SK-N-SH (cell line): ENCODE data around the gene CAMTA2. TPM values are rescaled to one million over a fixed set of nuclear protein-coding genes. Genes with fewer than 3 reads are reported as not detected.
"Not testable (repeated sequence)": the region's sequence is repeated elsewhere in the genome, so short reads cannot be mapped to it uniquely, and the experiment has no call there.

Source experiments
- CTCF ChIA-PET: fragments of 300-600, 350-600 bp; formaldehyde crosslinking; extraction: SDS; loops from one replicate; lab custom pipeline; 2021; lab: Yijun Ruan, JAX
- POLR2A ChIA-PET: fragments of 350-600 bp; sonication (Branson Sonifier 250); formaldehyde crosslinking; extraction: SDS; loops from one replicate; lab custom pipeline; 2020; ENCODE audit warnings: antibody characterized with exemption, inconsistent platforms; lab: Yijun Ruan, JAX
- DNase-seq: peaks from one replicate; pipeline ENCODE4 v3.0.0; 2012
- H2AFZ ChIP-seq: fragments of 200-600 bp; sonication (generic); 2 replicates; pipeline ENCODE4 v1.8.1; 2016; ENCODE audit warnings: antibody characterized with exemption, mild to moderate bottlenecking, low read depth
- H3F3A ChIP-seq: fragments of 200-600 bp; sonication (generic); replicated peaks from 2 replicates; pipeline ENCODE3; 2016; ENCODE audit warnings: antibody characterized with exemption, mild to moderate bottlenecking; ENCODE audit not compliant: insufficient read depth
- H3K27ac ChIP-seq, 2 experiments: fragments of 200-500 bp in 1 of 2; fragments of 200-600 bp in 1 of 2; sonication (Bioruptor generic) in 1 of 2; sonication (generic), shearing (Covaris generic) in 1 of 2; 2 replicates each; pipeline versions ENCODE4 v1.5.1 to v1.6.1; 2014 to 2016; ENCODE audit warnings: low read depth in 2 of 2, inconsistent platforms in 1 of 2, low read length in 1 of 2, mild to moderate bottlenecking in 1 of 2, mixed read lengths in 1 of 2
- H3K27me3 ChIP-seq: fragments of 200-600 bp; sonication (generic), shearing (Covaris generic); 2 replicates; pipeline ENCODE4 v1.6.1; 2016; ENCODE audit warnings: mixed run types; ENCODE audit not compliant: insufficient read depth
- H3K36me3 ChIP-seq, 2 experiments: fragments of 200-500 bp in 1 of 2; fragments of 200-600 bp in 1 of 2; sonication (Bioruptor generic) in 1 of 2; sonication (generic) in 1 of 2; replicated peaks in 1 of 2; 2 replicates each; pipeline versions ENCODE3 to v1.5.1; 2014 to 2016; ENCODE audit warnings: low read length in 1 of 2, mild to moderate bottlenecking in 1 of 2; ENCODE audit not compliant: insufficient read depth in 2 of 2, control insufficient read depth in 1 of 2
- H3K4me1 ChIP-seq, 2 experiments: fragments of 200-500 bp in 1 of 2; fragments of 200-600 bp in 1 of 2; sonication (Bioruptor generic) in 1 of 2; sonication (generic), shearing (Covaris generic) in 1 of 2; 2 replicates each; pipeline versions ENCODE4 v1.5.1 to v1.6.1; 2014 to 2016; ENCODE audit warnings: low read depth in 1 of 2, low read length in 1 of 2, mixed run types in 1 of 2; ENCODE audit not compliant: insufficient read depth in 2 of 2, control insufficient read depth in 1 of 2
- H3K4me2 ChIP-seq: fragments of 200-600 bp; sonication (generic), shearing (Covaris generic); 2 replicates; pipeline ENCODE4 v1.6.1; 2017; ENCODE audit warnings: mixed run types
- H3K4me3 ChIP-seq, 2 experiments: fragments of 200-500 bp in 1 of 2; fragments of 200-600 bp in 1 of 2; sonication (Bioruptor generic) in 1 of 2; sonication (generic), shearing (Covaris generic) in 1 of 2; 2 replicates each; pipeline versions ENCODE4 v1.5.1 to v1.8.1; 2014 to 2016; ENCODE audit warnings: low read depth in 2 of 2, inconsistent platforms in 1 of 2, low read length in 1 of 2, mild to moderate bottlenecking in 1 of 2, mixed read lengths in 1 of 2, moderate library complexity in 1 of 2
- H3K79me2 ChIP-seq: fragments of 200-600 bp; sonication (generic); 2 replicates; pipeline ENCODE4 v1.8.1; 2017; ENCODE audit warnings: mild to moderate bottlenecking; ENCODE audit not compliant: insufficient read depth
- H3K9ac ChIP-seq: fragments of 200-600 bp; sonication (generic); 2 replicates; pipeline ENCODE4 v1.6.1; 2017; ENCODE audit warnings: mixed run types
- H3K9me2 ChIP-seq: fragments of 200-600 bp; sonication (generic); 2 replicates; pipeline ENCODE4 v1.6.1; 2017; ENCODE audit warnings: mixed run types
- H3K9me3 ChIP-seq: fragments of 200-600 bp; sonication (generic); 2 replicates; pipeline ENCODE4 v1.6.1; 2017; ENCODE audit warnings: mixed run types, mild to moderate bottlenecking, moderate library complexity
- H4K20me1 ChIP-seq: fragments of 200-600 bp; sonication (generic); 2 replicates; pipeline ENCODE4 v1.6.1; 2017; ENCODE audit warnings: mild to moderate bottlenecking, mixed run types; ENCODE audit not compliant: insufficient read depth
- CTCF ChIP-seq: fragments of 200-600 bp; sonication (generic); IDR thresholded peaks from 2 replicates; pipeline ENCODE4 v1.6.1; 2017; ENCODE audit warnings: antibody characterized with exemption, mild to moderate bottlenecking, moderate library complexity
- EP300 ChIP-seq, 2 experiments: IDR thresholded peaks; 2 replicates each; pipeline versions ENCODE4 v1.4.0 to v1.6.1; 2012; ENCODE audit warnings: borderline replicate concordance in 1 of 2, low read depth in 1 of 2, low read length in 1 of 2
- FOSL2 ChIP-seq: IDR thresholded peaks from 2 replicates; pipeline ENCODE4 v1.4.0; 2012; ENCODE audit warnings: low read depth, mild to moderate bottlenecking, moderate library complexity, borderline replicate concordance
- GABPA ChIP-seq: IDR thresholded peaks from 2 replicates; pipeline ENCODE4 v1.4.0; 2012; ENCODE audit warnings: low read depth, mild to moderate bottlenecking
- MAX ChIP-seq: IDR thresholded peaks from 2 replicates; pipeline ENCODE4 v1.4.0; 2012; ENCODE audit warnings: low read depth
- POLR2AphosphoS5 ChIP-seq: IDR thresholded peaks from 2 replicates; pipeline ENCODE4 v1.6.1; 2012; ENCODE audit warnings: low read depth, low read length
- RAD21 ChIP-seq: IDR thresholded peaks from 2 replicates; pipeline ENCODE4 v1.6.1; 2012; ENCODE audit warnings: mild to moderate bottlenecking, low read length
- RFX5 ChIP-seq: IDR thresholded peaks from 2 replicates; pipeline ENCODE4 v1.6.1; 2012; ENCODE audit warnings: mild to moderate bottlenecking, improper control_type of control experiment, low read length
- RXRA ChIP-seq: IDR thresholded peaks from 2 replicates; pipeline ENCODE4 v1.4.0; 2012; ENCODE audit warnings: low read depth, mild to moderate bottlenecking, borderline replicate concordance
- SIN3A ChIP-seq: IDR thresholded peaks from 2 replicates; pipeline ENCODE4 v1.6.1; 2012; ENCODE audit warnings: low read depth, mild to moderate bottlenecking, low read length, moderate library complexity, borderline replicate concordance
- SMC3 ChIP-seq: IDR thresholded peaks from 2 replicates; pipeline ENCODE4 v1.6.1; 2012; ENCODE audit warnings: low read depth, low read length, improper control_type of control experiment
- ZBTB33 ChIP-seq: IDR thresholded peaks from 2 replicates; pipeline ENCODE4 v1.4.0; 2012; ENCODE audit warnings: low read depth, borderline replicate concordance
- WGBS: methylation state at CpG from one replicate; pipeline ENCODE4 v1.1.6; 2017; ENCODE audit warnings: low lambda C conversion rate; 5-methylcytosine and 5-hydroxymethylcytosine counted together
- polyA plus RNA-seq, 3 experiments: library from polyadenylated mRNA; depleted of rRNA; stranded (reverse); fragments of >200 nt; gene quantifications; 2 replicates each; pipeline ENCODE4 v1.2.3, GENCODE V29; 2012

CAMTA2 gene
- polyA plus RNA-seq, 1 of the 3 experiments (the other 2 are of a cell fraction) = 27.0 TPM

- Histone ChIP-seq H3K4me3 (peak overlapping the region; percentile 34 to 55; a peak in 3 of 4 replicates), H3K9me3 (no peaks in the 10 kb centered on the region), H4K20me1 (no peaks in the 10 kb centered on the region), H3K9ac (peak overlapping the region; percentile 43; the same call in 1 of the 2 replicates), H3K9me2 (no peaks in the 10 kb centered on the region), H3K79me2 (no peaks in the 10 kb centered on the region), H3K27me3 (no peaks in the 10 kb centered on the region), H3K27ac (peak overlapping the region in 1 of 2 experiments; percentile 11; a peak in 1 of 4 replicates), H3F3A (peaks cover 4% of the 10 kb centered on the region), H3K4me2 (peak overlapping the region; percentile 71), H3K36me3 (no peaks in the 10 kb centered on the region), H3K4me1 (peaks cover 0 to 2% of the 10 kb centered on the region in 2 experiments; a peak in 1 of 4 replicates), H2AFZ (peak overlapping the region; percentile 99)
- peak; percentile 95 for DNase-seq
- POLR2A ChIA-PET = no interaction called here
- CTCF ChIA-PET = interaction anchor here (0.7 to 3.7 kb wide), 13 partner anchors 10 to 51 kb away, joined by 3 to 26 read pairs (median 4); no protein-coding TSS in a partner anchor
- no peak for TF ChIP-seq RFX5
- TF ChIP-seq CTCF = peak; percentile 66
- TF ChIP-seq SMC3 = peak; percentile 55
- no peak for TF ChIP-seq FOSL2
- TF ChIP-seq GABPA = peak; percentile 43; the same call in 1 of the 2 replicates
- TF ChIP-seq POLR2AphosphoS5 = no peak
- peak; percentile 43 for TF ChIP-seq RAD21
- no peak for TF ChIP-seq ZBTB33
- TF ChIP-seq MAX = peak; percentile 94
- 0 out of 2 replicates have a peak, but pooled peaks have one; percentile 51 for TF ChIP-seq SIN3A
- no peak for TF ChIP-seq EP300 (IDR thresholded peaks at IDR 0.05; ENCODE audit: borderline replicate concordance in 1 of 2, low read depth in 1 of 2, low read length in 1 of 2)
- TF ChIP-seq RXRA = no peak
- WGBS = 10% methylated on average over 20 of the region's 48 CpGs
These were observed 44.0 kb upstream of the CAMTA2 start for GRCh38 chr17:5031365-5032082.

GRCh38 chr17:5030168-5030567, 42.7 kb upstream of the CAMTA2 start:
- 100% methylated on average over 2 of the region's 2 CpGs for WGBS

More at GRCh38 chr17:5030168-5030567, 42.7 kb upstream of the CAMTA2 start:
- H3K4me2 ChIP-seq, H3K9me2 ChIP-seq, H3K27ac ChIP-seq, H3K9ac ChIP-seq, H2AFZ ChIP-seq, H3K79me2 ChIP-seq, H4K20me1 ChIP-seq, H3K4me1 ChIP-seq, POLR2A ChIA-PET, H3K36me3 ChIP-seq, DNase-seq, H3K9me3 ChIP-seq, H3K27me3 ChIP-seq, H3K4me3 ChIP-seq: not testable (repeated sequence)
- CTCF ChIA-PET = interaction anchor here (0.6 to 3.7 kb wide), 8 partner anchors 13 to 49 kb away, joined by 3 to 26 read pairs (median 3); partner anchors contain the start of gene CAMTA2
- H3F3A ChIP-seq = peaks cover 11% of the 10 kb centered on the region
